Right atrium auricular region (tissue), 2 donors: ENCODE data around the gene SCGN. TPM values are rescaled to one million over a fixed set of nuclear protein-coding genes. Genes with fewer than 3 reads are reported as not detected.

Experiments used
- DNase-seq: peaks from one replicate; pipeline ENCODE4 v3.0.0-alpha.2; 2019; ENCODE audit warnings: low spot score
- H3K27ac ChIP-seq, 2 donors: fragments of 200-600 bp; sonication (generic); 1 replicate in 1 of 2; 2 replicates in 1 of 2; pipeline ENCODE4 v1.5.1; 2016 to 2019
- H3K27me3 ChIP-seq, 2 donors: fragments of 200-600 bp; sonication (generic); one replicate each; pipeline versions ENCODE4 v1.5.1 to v1.6.0; 2017 to 2019
- H3K36me3 ChIP-seq: fragments of 200-600 bp; sonication (generic); one replicate; pipeline ENCODE4 v1.5.1; 2016
- H3K4me1 ChIP-seq, 2 donors: fragments of 200-600 bp; sonication (generic); one replicate each; pipeline versions ENCODE4 v1.5.1 to v1.6.0; 2017 to 2019
- H3K4me3 ChIP-seq, 2 donors: fragments of 200-600 bp; sonication (generic); 1 replicate in 1 of 2; 2 replicates in 1 of 2; pipeline ENCODE4 v1.5.1; 2017 to 2019; ENCODE audit warnings: mild to moderate bottlenecking in 1 of 2, moderate library complexity in 1 of 2
- H3K9me3 ChIP-seq, 2 donors: fragments of 200-600 bp; sonication (generic); one replicate each; pipeline ENCODE4 v1.5.1; 2019
- CTCF ChIP-seq, 2 donors: fragments of 200-600 bp; sonication (generic); IDR thresholded peaks; one replicate each; pipeline ENCODE4 v1.5.1; 2019; ENCODE audit warnings: antibody characterized with exemption in 2 of 2
- total RNA-seq, 2 donors: library from RNA; depleted of rRNA; stranded (reverse); fragments of >200 nt; gene quantifications; one replicate each; pipeline ENCODE4 v1.1.0, GENCODE V29; 2016

The SCGN gene
- total RNA-seq: 10 to 100 TPM; 14.1 to 19.7 TPM

GRCh38 chr6:25652007-25652515 is at the start of gene SCGN:
TSS of gene SCGN (plus strand) at chr6:25652215. CDS start at chr6:25652404, 189 bp downstream.
- Histone ChIP-seq H3K27me3 (no peaks in the 10 kb centered on the region), H3K4me1 (no peaks in the 10 kb centered on the region), H3K4me3 (peak within 1 kb of the TSS; percentile 17 to 20), H3K27ac (no peak within 1 kb of the TSS), H3K36me3 (no peaks in the 10 kb centered on the region), H3K9me3 (no peaks in the 10 kb centered on the region)
- peak; percentile 63 for DNase-seq
- TF ChIP-seq CTCF (IDR thresholded peaks at IDR 0.05): no peak

- no peaks in the 10 kb centered on the region for H3K9me3 ChIP-seq
- no peak overlapping the region for H3K4me3 ChIP-seq
- no peak overlapping the region for H3K27ac ChIP-seq
- TF ChIP-seq CTCF (IDR thresholded peaks at IDR 0.05): no peak
- no peaks in the 10 kb centered on the region for H3K27me3 ChIP-seq
- H3K4me1 ChIP-seq: peaks cover 0 to 5% of the 10 kb centered on the region in 2 donors
- DNase-seq: no peak
- H3K36me3 ChIP-seq: peaks cover 14% of the 10 kb centered on the region
These were observed 49.4 kb upstream of the SCGN start for GRCh38 chr6:25602674-25602982.

GRCh38 chr6:25603251-25603650 is 48.8 kb upstream of the SCGN start:
- Histone ChIP-seq H3K27me3 (no peaks in the 10 kb centered on the region), H3K36me3 (peaks cover 12% of the 10 kb centered on the region), H3K9me3 (no peaks in the 10 kb centered on the region), H3K27ac (no peak overlapping the region), H3K4me3 (no peak overlapping the region), H3K4me1 (peaks cover 0 to 5% of the 10 kb centered on the region in 2 donors)
- TF ChIP-seq CTCF (IDR thresholded peaks at IDR 0.05): no peak
- no peak for DNase-seq

- no peaks in the 10 kb centered on the region for H3K9me3 ChIP-seq
- peaks cover 0 to 5% of the 10 kb centered on the region in 2 donors for H3K4me1 ChIP-seq
- peaks cover 20% of the 10 kb centered on the region for H3K36me3 ChIP-seq
- no peak overlapping the region for H3K4me3 ChIP-seq
- DNase-seq: no peak
- H3K27ac ChIP-seq: no peak overlapping the region
- no peaks in the 10 kb centered on the region for H3K27me3 ChIP-seq
- TF ChIP-seq CTCF (IDR thresholded peaks at IDR 0.05): no peak
These were observed 45.9 kb upstream of the SCGN start for GRCh38 chr6:25606151-25606550.

GRCh38 chr6:25608558-25609174 is 43.3 kb upstream of the SCGN start:
- peaks cover 31% of the 10 kb centered on the region for H3K36me3 ChIP-seq
- no peaks in the 10 kb centered on the region for H3K9me3 ChIP-seq
- H3K27ac ChIP-seq: no peak overlapping the region
- DNase-seq: no peak
- no peaks in the 10 kb centered on the region for H3K27me3 ChIP-seq
- H3K4me1 ChIP-seq: peaks cover 0 to 5% of the 10 kb centered on the region in 2 donors
- no peak overlapping the region for H3K4me3 ChIP-seq
- no peak for TF ChIP-seq CTCF (IDR thresholded peaks at IDR 0.05)

- H3K4me3 ChIP-seq: no peak overlapping the region
- no peak for TF ChIP-seq CTCF (IDR thresholded peaks at IDR 0.05)
- H3K27ac ChIP-seq: no peak overlapping the region
- no peaks in the 10 kb centered on the region for H3K4me1 ChIP-seq
- H3K27me3 ChIP-seq: no peaks in the 10 kb centered on the region
- H3K36me3 ChIP-seq: peaks cover 24% of the 10 kb centered on the region
- DNase-seq: no peak
- no peaks in the 10 kb centered on the region for H3K9me3 ChIP-seq
These were observed 39.3 kb upstream of the SCGN start for GRCh38 chr6:25612666-25613065.
